AG04450 (cell line): ENCODE results near the gene GRIP1. TPM values are rescaled to one million over a fixed set of nuclear protein-coding genes. Genes with fewer than 3 reads are reported as not detected.

Experiments
- CTCF ChIA-PET: fragments of 300-600, 350-600 bp; formaldehyde crosslinking; extraction: SDS; loops from one replicate; lab custom pipeline; 2022; ENCODE audit warnings: antibody characterized with exemption, inconsistent platforms; lab: Charles Lee
- POLR2A ChIA-PET: fragments of 350-600 bp; formaldehyde crosslinking; extraction: SDS; loops from one replicate; lab custom pipeline; 2021; ENCODE audit warnings: antibody characterized with exemption, inconsistent platforms; lab: Yijun Ruan, JAX
- DNase-seq: peaks from one replicate; pipeline ENCODE4 v3.0.0-alpha.2; 2011; ENCODE audit warnings: low read depth, low spot score
- H3K27ac ChIP-seq: one replicate; pipeline ENCODE4 v1.5.1; 2012; ENCODE audit warnings: low read depth, low read length, control low read depth
- H3K27me3 ChIP-seq: one replicate; pipeline ENCODE4 v1.6.0; 2012; ENCODE audit warnings: low read length; ENCODE audit not compliant: control insufficient read depth, insufficient read depth
- H3K4me3 ChIP-seq: 2 replicates; pipeline ENCODE4 v1.5.1; 2011; ENCODE audit warnings: mild to moderate bottlenecking, low read depth, low read length, control low read depth
- H3K9me3 ChIP-seq: 2 replicates; pipeline ENCODE4 v1.5.1; 2012; ENCODE audit warnings: low read length; ENCODE audit not compliant: control insufficient read depth, insufficient read depth
- CTCF ChIP-seq: IDR thresholded peaks from 2 replicates; pipeline ENCODE4 v1.5.1; 2011; ENCODE audit warnings: low read depth, low read length, control low read depth, inconsistent platforms
- polyA plus RNA-seq: library from polyadenylated mRNA; depleted of rRNA; stranded (reverse); fragments of >200 nt; gene quantifications from 2 replicates; pipeline ENCODE4 v1.2.3, GENCODE V29; 2011

Gene GRIP1
- polyA plus RNA-seq, 1 experiment, result not detected

DNA sequence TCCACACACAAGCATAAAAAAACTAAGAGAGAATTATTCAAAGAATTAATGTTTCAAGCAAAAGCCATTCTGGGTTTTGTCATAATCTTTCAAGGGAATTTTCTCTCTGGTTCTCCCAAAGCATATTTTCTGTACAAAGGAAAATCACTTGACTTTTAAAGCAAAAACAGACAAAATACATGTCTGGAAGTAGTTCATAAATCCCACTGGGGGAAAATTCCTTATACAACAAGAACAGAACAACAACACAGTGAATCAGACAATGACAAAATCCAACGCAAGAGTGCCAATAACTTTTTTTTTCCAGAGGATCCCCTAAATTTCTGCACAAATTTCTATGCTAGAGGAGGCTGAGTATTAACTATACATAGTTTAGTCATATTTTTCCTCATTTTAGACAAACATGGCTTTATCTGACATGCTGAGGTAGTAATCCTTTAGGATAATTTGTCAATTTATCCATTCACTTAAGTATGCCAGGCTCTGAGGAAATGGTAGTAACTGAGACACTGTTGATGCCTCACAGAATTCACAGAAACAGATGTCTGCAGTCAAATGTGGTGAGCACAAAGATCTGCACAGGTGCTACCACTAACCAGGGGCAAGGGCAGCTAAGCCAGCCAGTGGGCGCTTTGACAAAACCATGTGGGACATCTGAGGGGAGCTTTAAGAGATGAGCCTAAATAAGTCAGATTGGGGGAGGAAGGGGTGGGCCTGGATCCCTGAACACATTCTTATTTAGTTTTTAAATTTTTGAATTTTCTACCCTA lies 38.0 kb downstream of the GRIP1 start:
- H3K27ac ChIP-seq, result no peak overlapping the region
- ChIA-PET POLR2A (no interaction called here), CTCF (no interaction called here)
- peaks cover 6% of the 10 kb centered on the region for H3K27me3 ChIP-seq
- TF ChIP-seq CTCF, result no peak
- H3K4me3 ChIP-seq, result no peak overlapping the region
- no peak for DNase-seq
- no peaks in the 10 kb centered on the region for H3K9me3 ChIP-seq

DNA sequence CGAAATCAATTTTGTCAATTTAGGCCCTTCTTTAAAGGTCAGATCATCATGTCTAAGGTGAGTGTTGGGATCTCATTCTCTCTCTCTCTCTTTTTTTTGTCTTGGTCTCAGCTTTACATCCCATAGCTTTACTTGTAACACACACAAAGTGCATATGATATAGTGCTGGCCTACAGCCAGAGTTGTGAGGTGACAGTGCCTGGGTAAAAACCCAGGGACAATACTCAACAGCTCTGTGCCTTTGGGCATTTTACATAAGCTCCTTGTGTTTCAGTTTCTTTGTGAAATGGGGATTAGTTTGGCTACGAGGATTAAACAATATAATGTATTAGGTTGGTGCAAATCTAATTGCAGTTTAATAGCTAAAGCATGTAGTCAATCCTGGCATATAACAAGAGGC lies 40.2 kb downstream of the GRIP1 start:
- Histone ChIP-seq H3K27me3 (peaks cover 7% of the 10 kb centered on the region), H3K9me3 (no peaks in the 10 kb centered on the region), H3K4me3 (no peak overlapping the region), H3K27ac (no peak overlapping the region)
- TF ChIP-seq CTCF, result no peak
- ChIA-PET POLR2A (no interaction called here), CTCF (no interaction called here)
- DNase-seq, result no peak

- Histone ChIP-seq H3K4me3 (no peak overlapping the region), H3K9me3 (no peaks in the 10 kb centered on the region), H3K27ac (no peak overlapping the region), H3K27me3 (peaks cover 7% of the 10 kb centered on the region)
- ChIA-PET CTCF (no interaction called here), POLR2A (no interaction called here)
- no peak for TF ChIP-seq CTCF
- DNase-seq, result no peak
These were observed 41.1 kb downstream of the GRIP1 start for GRCh38 chr12:66637699-66638301.

- H3K9me3 ChIP-seq, result no peaks in the 10 kb centered on the region
- H3K4me3 ChIP-seq, result no peak overlapping the region
- CTCF ChIA-PET, result no interaction called here
- H3K27me3 ChIP-seq, result peaks cover 2% of the 10 kb centered on the region
- no peak overlapping the region for H3K27ac ChIP-seq
- TF ChIP-seq CTCF, result no peak
- POLR2A ChIA-PET, result no interaction called here
- no peak for DNase-seq
These were observed 42.1 kb downstream of the GRIP1 start for GRCh38 chr12:66636771-66637170.

GRCh38 chr12:66633676-66634075 lies 45.2 kb downstream of the GRIP1 start:
- no peaks in the 10 kb centered on the region for H3K9me3 ChIP-seq
- no peak for DNase-seq
- CTCF ChIA-PET, result no interaction called here
- H3K27ac ChIP-seq, result no peak overlapping the region
- no peak for TF ChIP-seq CTCF
- H3K4me3 ChIP-seq, result no peak overlapping the region
- POLR2A ChIA-PET, result no interaction called here
- H3K27me3 ChIP-seq, result peaks cover 2% of the 10 kb centered on the region
